ENCODE measurements around the gene PCCA. TPM values are rescaled to one million over a fixed set of nuclear protein-coding genes. Genes with fewer than 3 reads are reported as not detected.
"Not testable (repeated sequence)": the region's sequence is repeated elsewhere in the genome, so short reads cannot be mapped to it uniquely, and the experiment has no call there.

Gene PCCA
- total and polyA plus RNA-seq, 12 donors, result 27.6 to 176 (median 97.7) TPM

DNA sequence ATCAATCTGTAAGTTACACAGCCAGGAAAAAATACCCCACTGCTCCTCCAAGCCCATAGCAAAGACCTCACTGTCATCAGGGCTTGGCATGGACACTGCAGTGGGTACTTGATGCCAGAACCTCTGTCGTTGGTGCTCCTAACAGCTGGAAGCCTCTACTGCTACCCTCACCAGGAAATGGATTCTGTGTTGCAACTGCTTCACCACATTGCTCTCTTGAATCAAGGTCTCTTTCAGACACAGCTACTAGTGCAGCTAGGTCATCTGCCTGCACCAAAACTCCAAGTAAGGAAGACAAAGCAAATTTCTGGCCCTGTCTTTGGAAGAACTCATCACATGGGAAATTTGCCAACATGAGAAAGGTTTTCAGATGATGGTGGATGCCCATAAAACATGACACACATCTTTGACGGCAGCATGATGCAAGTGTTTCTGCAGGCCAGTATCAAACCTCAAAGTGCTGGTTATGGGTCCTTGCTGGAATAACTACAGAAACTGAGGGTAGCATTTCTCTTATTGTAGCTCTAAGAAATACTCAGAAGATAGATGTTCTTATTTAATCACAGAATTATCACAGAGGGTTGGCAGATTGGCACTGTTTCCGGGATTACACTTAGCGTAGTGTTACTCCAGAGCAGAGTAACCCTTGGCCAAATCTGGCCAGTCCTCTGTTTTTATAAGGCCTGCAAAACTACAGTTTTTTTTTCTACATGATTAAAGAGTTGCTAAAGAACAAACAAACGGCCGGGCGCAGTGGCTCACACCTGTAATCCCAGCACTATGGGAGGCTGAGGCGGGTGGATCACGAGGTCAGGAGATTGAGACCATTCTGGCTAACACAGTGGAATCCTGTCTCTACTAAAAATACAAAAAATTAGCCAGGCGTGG is 12.9 kb upstream of the PCCA start:
- intact Hi-C loops (cut with DNase I), result no loop called here
- Histone ChIP-seq H3K9me3 (replicated peaks in 1 of 3) (no peaks in the 10 kb centered on the region), H3K4me3 (no peak overlapping the region), H3K27ac (no peak overlapping the region), H3K36me3 (replicated peaks in 1 of 2) (no peaks in the 10 kb centered on the region), H3K27me3 (no peaks in the 10 kb centered on the region), H3K4me1 (replicated peaks in 1 of 2) (no peaks in the 10 kb centered on the region)
- DNase-seq, result no peak
- TF ChIP-seq POLR2A (IDR thresholded peaks at IDR 0.05), result no peak
- TF ChIP-seq, protein P1, sequence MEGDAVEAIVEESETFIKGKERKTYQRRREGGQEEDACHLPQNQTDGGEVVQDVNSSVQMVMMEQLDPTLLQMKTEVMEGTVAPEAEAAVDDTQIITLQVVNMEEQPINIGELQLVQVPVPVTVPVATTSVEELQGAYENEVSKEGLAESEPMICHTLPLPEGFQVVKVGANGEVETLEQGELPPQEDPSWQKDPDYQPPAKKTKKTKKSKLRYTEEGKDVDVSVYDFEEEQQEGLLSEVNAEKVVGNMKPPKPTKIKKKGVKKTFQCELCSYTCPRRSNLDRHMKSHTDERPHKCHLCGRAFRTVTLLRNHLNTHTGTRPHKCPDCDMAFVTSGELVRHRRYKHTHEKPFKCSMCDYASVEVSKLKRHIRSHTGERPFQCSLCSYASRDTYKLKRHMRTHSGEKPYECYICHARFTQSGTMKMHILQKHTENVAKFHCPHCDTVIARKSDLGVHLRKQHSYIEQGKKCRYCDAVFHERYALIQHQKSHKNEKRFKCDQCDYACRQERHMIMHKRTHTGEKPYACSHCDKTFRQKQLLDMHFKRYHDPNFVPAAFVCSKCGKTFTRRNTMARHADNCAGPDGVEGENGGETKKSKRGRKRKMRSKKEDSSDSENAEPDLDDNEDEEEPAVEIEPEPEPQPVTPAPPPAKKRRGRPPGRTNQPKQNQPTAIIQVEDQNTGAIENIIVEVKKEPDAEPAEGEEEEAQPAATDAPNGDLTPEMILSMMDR (IDR thresholded peaks at IDR 0.05), result no peak
- WGBS, 4 donors, result 58 to 88% (median 78%) methylated on average over 10 of the region's 10 CpGs

GRCh38 chr13:100079003-100079402 is 9.9 kb upstream of the PCCA start:
- DNase-seq; intact Hi-C loops (cut with DNase I); H3K9me3 ChIP-seq (replicated peaks in 1 of 3); H3K4me3 ChIP-seq; H3K27ac ChIP-seq; H3K4me1 ChIP-seq (replicated peaks in 1 of 2); H3K36me3 ChIP-seq (replicated peaks in 1 of 2); H3K27me3 ChIP-seq: not testable (repeated sequence)
- WGBS, 4 donors, result 84 to 94% (median 90%) methylated on average over 9 of the region's 9 CpGs

DNA sequence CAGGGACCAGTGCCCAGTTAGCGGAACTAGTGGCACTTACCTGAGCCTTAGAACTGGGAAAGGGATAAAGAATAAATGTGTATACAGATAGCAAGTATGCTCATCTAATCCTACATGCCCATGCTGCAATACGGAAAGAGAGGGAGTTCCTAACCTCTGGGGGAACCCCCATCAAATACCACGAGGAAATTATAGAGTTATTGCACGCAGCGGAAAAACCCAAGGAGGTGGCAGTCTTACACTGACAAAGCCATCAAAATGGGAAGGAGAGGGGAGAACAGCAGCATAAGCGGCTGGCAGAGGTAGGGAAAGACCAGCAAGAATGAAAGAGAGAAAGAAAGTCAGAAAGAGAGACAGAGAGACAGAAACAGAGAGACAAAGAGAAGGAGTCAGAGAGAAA is 5.5 kb upstream of the PCCA start:
- 76 to 94% (median 90%) methylated on average over 6 of the region's 6 CpGs for WGBS, 4 donors
- H3K4me1 ChIP-seq (replicated peaks in 1 of 2); intact Hi-C loops (cut with DNase I): not testable (repeated sequence)

GRCh38 chr13:100088273-100088643 is 635 bp upstream of the PCCA start:
- TF ChIP-seq POLR2A (IDR thresholded peaks at IDR 0.05), result no peak
- TF ChIP-seq, protein P1 (IDR thresholded peaks at IDR 0.05), result no peak
- intact Hi-C loops (cut with DNase I), result no loop called here
- H3K27ac ChIP-seq, result peak overlapping the region in 3 of 5 donors; percentile 83 to 87 (median 86)
- peaks cover 0 to 23% of the 10 kb centered on the region in 2 donors for H3K4me1 ChIP-seq (replicated peaks in 1 of 2)
- H3K4me3 ChIP-seq, result peak overlapping the region; percentile 28 to 80 (median 71)
- H3K36me3 ChIP-seq (replicated peaks in 1 of 2), result no peaks in the 10 kb centered on the region
- no peaks in the 10 kb centered on the region for H3K27me3 ChIP-seq
- DNase-seq, result peak in 2 of 7 donors; percentile 9 to 25
- H3K9me3 ChIP-seq (replicated peaks in 1 of 3), result no peaks in the 10 kb centered on the region
- WGBS, 4 donors, result 38 to 60% (median 44%) methylated on average over 12 of the region's 12 CpGs

More for the DNA sequence above, 5.5 kb upstream of the PCCA start:
- H3K27ac ChIP-seq; DNase-seq; H3K4me3 ChIP-seq; H3K36me3 ChIP-seq (replicated peaks in 1 of 2); H3K9me3 ChIP-seq (replicated peaks in 1 of 3); H3K27me3 ChIP-seq: not testable (repeated sequence)

DNA sequence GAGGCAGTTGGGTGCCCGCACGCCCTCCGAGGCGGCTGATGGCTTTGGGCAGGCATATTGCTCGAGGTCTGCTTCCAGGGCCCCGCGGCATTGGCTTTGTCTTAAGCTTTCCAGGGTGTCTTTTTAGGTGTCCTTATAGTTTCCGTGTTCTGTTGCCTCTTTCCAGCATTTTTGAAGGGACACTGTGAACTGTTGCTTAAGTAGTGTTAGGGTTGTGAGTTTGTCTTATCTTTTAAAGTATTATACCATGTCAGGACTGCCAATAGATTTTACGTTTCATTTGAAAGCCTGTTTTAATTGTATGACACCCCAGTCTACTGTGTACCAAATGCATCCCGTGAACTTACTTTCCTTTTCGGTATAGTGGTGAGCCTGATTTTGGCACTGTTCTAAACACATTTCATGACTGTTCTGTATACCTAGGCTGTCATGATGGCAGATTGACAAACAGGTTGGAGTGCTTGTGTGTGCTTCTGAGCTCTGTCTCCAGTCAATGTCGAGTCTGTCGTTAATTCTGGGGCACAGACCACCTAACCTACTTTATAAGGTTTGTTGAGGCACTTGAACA is 656 bp downstream of the PCCA start:
- intact Hi-C loops (cut with DNase I), result no loop called here
- TF ChIP-seq, protein P1 (IDR thresholded peaks at IDR 0.05), result no peak
- no peak for TF ChIP-seq POLR2A (IDR thresholded peaks at IDR 0.05)
- Histone ChIP-seq H3K36me3 (replicated peaks in 1 of 2) (no peaks in the 10 kb centered on the region), H3K9me3 (replicated peaks in 1 of 3) (no peaks in the 10 kb centered on the region), H3K27ac (peak overlapping the region in 4 of 5 donors; percentile 63 to 87 (median 84)), H3K4me1 (replicated peaks in 1 of 2) (peaks cover 0 to 23% of the 10 kb centered on the region in 2 donors), H3K27me3 (no peaks in the 10 kb centered on the region), H3K4me3 (peak overlapping the region; percentile 43 to 80 (median 71))
- DNase-seq, result peak in 1 of 7 donors; percentile 57
- 0 to 2% (median 1%) methylated on average over 13 of the region's 13 CpGs for WGBS, 4 donors

Data from adrenal gland (tissue), 12 donors.